A549 (cell line): ENCODE data around the gene RPL10.

Experiments
- CTCF ChIP-seq: fragments of >200 bp; sonication (Bioruptor Twin); formaldehyde crosslinking; IDR thresholded peaks from 3 replicates; pipeline ENCODE4 v1.5.1; 2016
- ESRRA ChIP-seq: fragments of 150-350 bp; IDR thresholded peaks from 2 replicates; pipeline ENCODE4 v1.6.1; 2014; ENCODE audit warnings: mild to moderate bottlenecking, low read length, borderline replicate concordance
- JUNB ChIP-seq: fragments of >200 bp; sonication (Bioruptor Twin); formaldehyde crosslinking; IDR thresholded peaks from 2 replicates; pipeline ENCODE4 v1.6.1; 2016
- MAFK ChIP-seq: fragments of 450-650 bp; IDR thresholded peaks from 2 replicates; pipeline ENCODE4 v1.6.1; 2014; ENCODE audit not compliant: partially characterized antibody
- MAX ChIP-seq: IDR thresholded peaks from 2 replicates; pipeline ENCODE4 v1.6.1; 2012
- PHF8 ChIP-seq: fragments of 200-600 bp; sonication (generic); IDR thresholded peaks from 2 replicates; pipeline ENCODE4 v1.6.1; 2016; ENCODE audit warnings: low read depth, mild to moderate bottlenecking, antibody characterized with exemption, moderate library complexity, borderline replicate concordance
- POLR2A ChIP-seq: IDR thresholded peaks from 2 replicates; pipeline ENCODE4 v1.6.1; 2012; ENCODE audit warnings: mild to moderate bottlenecking, low read length
- RCOR1 ChIP-seq: fragments of 150-350 bp; IDR thresholded peaks from 2 replicates; pipeline ENCODE4 v1.6.1; 2014; ENCODE audit warnings: antibody characterized with exemption, low read length, low read depth
- ZC3H11A ChIP-seq: fragments of 450-650 bp; IDR thresholded peaks from 2 replicates; pipeline ENCODE4 v1.6.1; 2014; ENCODE audit warnings: antibody characterized with exemption, mild to moderate bottlenecking

- TF ChIP-seq ESRRA (no peak), CTCF (no peak), MAX (no peak), PHF8 (no peak), JUNB (no peak), RCOR1 (no peak), MAFK (no peak), POLR2A (no peak), ZC3H11A (no peak)
Observed at GRCh38 chrX:154440623-154441357, 42.6 kb downstream of the RPL10 start.
